Osteoblast (primary cell): ENCODE results near the gene KCNH4. TPM values are rescaled to one million over a fixed set of nuclear protein-coding genes. Genes with fewer than 3 reads are reported as not detected.
A peak's percentile ranks its signal among the peaks of the same experiment; 100 is the strongest.

Experiments used
- DNase-seq: peaks from one replicate; pipeline ENCODE4 v3.0.0; 2011; ENCODE audit warnings: low spot score, mixed read lengths; ENCODE audit not compliant: insufficient read length; ENCODE audit errors: missing footprints
- H2AFZ ChIP-seq: 2 replicates; pipeline ENCODE4 v1.6.0; 2011; ENCODE audit warnings: mild to moderate bottlenecking, low read length
- H3K27ac ChIP-seq: 2 replicates; pipeline ENCODE4 v1.5.1; 2011; ENCODE audit warnings: mild to moderate bottlenecking, low read depth, low read length, moderate library complexity
- H3K27me3 ChIP-seq: 2 replicates; pipeline ENCODE4 v1.6.0; 2012; ENCODE audit warnings: mild to moderate bottlenecking, control low read depth, inconsistent platforms, low read length, moderate library complexity; ENCODE audit not compliant: insufficient read depth
- H3K36me3 ChIP-seq: 2 replicates; pipeline ENCODE4 v1.5.1; 2011; ENCODE audit warnings: mild to moderate bottlenecking, low read length, control low read depth, moderate library complexity; ENCODE audit not compliant: insufficient read depth
- H3K4me1 ChIP-seq: 2 replicates; pipeline ENCODE4 v1.5.1; 2011; ENCODE audit warnings: mild to moderate bottlenecking, low read length, control low read depth, moderate library complexity; ENCODE audit not compliant: insufficient read depth
- H3K4me2 ChIP-seq: 2 replicates; pipeline ENCODE4 v1.6.0; 2011; ENCODE audit warnings: mild to moderate bottlenecking, low read length; ENCODE audit not compliant: insufficient read depth
- H3K4me3 ChIP-seq: fragments of 200-600 bp; sonication (generic); 3 replicates; pipeline ENCODE4 v1.5.1; 2012; ENCODE audit warnings: mild to moderate bottlenecking, low read length, inconsistent platforms; ENCODE audit not compliant: insufficient read depth
- H3K79me2 ChIP-seq: 2 replicates; pipeline ENCODE4 v1.6.0; 2012; ENCODE audit warnings: mild to moderate bottlenecking, low read length, control low read depth, inconsistent platforms; ENCODE audit not compliant: insufficient read depth
- H3K9me3 ChIP-seq: 2 replicates; pipeline ENCODE4 v1.5.1; 2011; ENCODE audit warnings: low read depth, low read length, control low read depth
- H4K20me1 ChIP-seq: 2 replicates; pipeline ENCODE4 v1.6.0; 2012; ENCODE audit warnings: mild to moderate bottlenecking, low read length, control low read depth; ENCODE audit not compliant: insufficient read depth
- total RNA-seq: library from RNA; depleted of rRNA; stranded (reverse); fragments of >200 nt; gene quantifications from 2 replicates; pipeline ENCODE4 v1.2.3, GENCODE V29; 2012
- TF ChIP-seq, protein P1 (sequence below): IDR thresholded peaks from 2 replicates; pipeline ENCODE4 v1.5.1; 2011; ENCODE audit warnings: mild to moderate bottlenecking, low read depth, low read length, moderate library complexity; ENCODE audit errors: extremely low read depth

KCNH4 gene
- total RNA-seq, 1 donor: not detected

GRCh38 chr17:42131981-42132432 lies 48.9 kb downstream of the KCNH4 start:
- H3K79me2 ChIP-seq: peaks cover 87% of the 10 kb centered on the region
- peak; percentile 88 for DNase-seq
- peaks cover 63% of the 10 kb centered on the region for H4K20me1 ChIP-seq
- no peaks in the 10 kb centered on the region for H3K9me3 ChIP-seq
- peak overlapping the region; percentile 77 for H3K27ac ChIP-seq
- H3K4me3 ChIP-seq: no peak overlapping the region
- H3K36me3 ChIP-seq: peaks cover 45% of the 10 kb centered on the region
- H3K27me3 ChIP-seq: no peaks in the 10 kb centered on the region
- TF ChIP-seq, protein P1, sequence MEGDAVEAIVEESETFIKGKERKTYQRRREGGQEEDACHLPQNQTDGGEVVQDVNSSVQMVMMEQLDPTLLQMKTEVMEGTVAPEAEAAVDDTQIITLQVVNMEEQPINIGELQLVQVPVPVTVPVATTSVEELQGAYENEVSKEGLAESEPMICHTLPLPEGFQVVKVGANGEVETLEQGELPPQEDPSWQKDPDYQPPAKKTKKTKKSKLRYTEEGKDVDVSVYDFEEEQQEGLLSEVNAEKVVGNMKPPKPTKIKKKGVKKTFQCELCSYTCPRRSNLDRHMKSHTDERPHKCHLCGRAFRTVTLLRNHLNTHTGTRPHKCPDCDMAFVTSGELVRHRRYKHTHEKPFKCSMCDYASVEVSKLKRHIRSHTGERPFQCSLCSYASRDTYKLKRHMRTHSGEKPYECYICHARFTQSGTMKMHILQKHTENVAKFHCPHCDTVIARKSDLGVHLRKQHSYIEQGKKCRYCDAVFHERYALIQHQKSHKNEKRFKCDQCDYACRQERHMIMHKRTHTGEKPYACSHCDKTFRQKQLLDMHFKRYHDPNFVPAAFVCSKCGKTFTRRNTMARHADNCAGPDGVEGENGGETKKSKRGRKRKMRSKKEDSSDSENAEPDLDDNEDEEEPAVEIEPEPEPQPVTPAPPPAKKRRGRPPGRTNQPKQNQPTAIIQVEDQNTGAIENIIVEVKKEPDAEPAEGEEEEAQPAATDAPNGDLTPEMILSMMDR: no peak
- peaks cover 38% of the 10 kb centered on the region for H3K4me1 ChIP-seq
- peak overlapping the region; percentile 76 for H3K4me2 ChIP-seq
- no peak overlapping the region for H2AFZ ChIP-seq

GRCh38 chr17:42131232-42131631 lies 49.7 kb downstream of the KCNH4 start:
- Histone ChIP-seq H3K36me3 (peaks cover 48% of the 10 kb centered on the region), H3K9me3 (no peaks in the 10 kb centered on the region), H3K27me3 (no peaks in the 10 kb centered on the region), H2AFZ (no peak overlapping the region), H3K4me3 (no peak overlapping the region), H3K4me1 (peaks cover 38% of the 10 kb centered on the region), H3K27ac (peak overlapping the region; percentile 31), H3K79me2 (peaks cover 79% of the 10 kb centered on the region), H4K20me1 (peaks cover 59% of the 10 kb centered on the region), H3K4me2 (no peak overlapping the region)
- DNase-seq: no peak
- TF ChIP-seq, protein P1: no peak

GRCh38 chr17:42130310-42130936 lies 50.5 kb downstream of the KCNH4 start:
- DNase-seq: peak; percentile 54
- H3K27me3 ChIP-seq: no peaks in the 10 kb centered on the region
- no peak overlapping the region for H3K27ac ChIP-seq
- H4K20me1 ChIP-seq: peaks cover 56% of the 10 kb centered on the region
- H3K79me2 ChIP-seq: peaks cover 71% of the 10 kb centered on the region
- no peak overlapping the region for H3K4me3 ChIP-seq
- no peak overlapping the region for H3K4me2 ChIP-seq
- TF ChIP-seq, protein P1: no peak
- H3K4me1 ChIP-seq: peaks cover 32% of the 10 kb centered on the region
- H3K9me3 ChIP-seq: no peaks in the 10 kb centered on the region
- H3K36me3 ChIP-seq: peaks cover 53% of the 10 kb centered on the region
- no peak overlapping the region for H2AFZ ChIP-seq

GRCh38 chr17:42129109-42129837 lies 51.7 kb downstream of the KCNH4 start:
- H4K20me1 ChIP-seq: peaks cover 51% of the 10 kb centered on the region

More at GRCh38 chr17:42129109-42129837, 51.7 kb downstream of the KCNH4 start:
- Histone ChIP-seq H3K9me3 (no peaks in the 10 kb centered on the region), H3K27me3 (no peaks in the 10 kb centered on the region), H3K36me3 (peaks cover 62% of the 10 kb centered on the region), H3K27ac (no peak overlapping the region), H3K4me2 (no peak overlapping the region), H3K4me1 (peaks cover 29% of the 10 kb centered on the region), H3K79me2 (peaks cover 59% of the 10 kb centered on the region), H3K4me3 (no peak overlapping the region), H2AFZ (no peak overlapping the region)
- peak; percentile 46 for DNase-seq
- TF ChIP-seq, protein P1: no peak
